Panc1 (cell line): ENCODE data around the gene MS4A5.

Experiments used
- CTCF ChIP-seq: fragments of 450-650 bp; IDR thresholded peaks from 2 replicates; pipeline ENCODE4 v1.5.1; 2017; ENCODE audit warnings: mild to moderate bottlenecking
- POLR2AphosphoS5 ChIP-seq: IDR thresholded peaks from 2 replicates; pipeline ENCODE4 v1.6.1; 2012; ENCODE audit warnings: mild to moderate bottlenecking, low read depth, low read length, moderate library complexity
- SIN3A ChIP-seq: IDR thresholded peaks from 2 replicates; pipeline ENCODE4 v1.6.1; 2012; ENCODE audit warnings: low read depth, mild to moderate bottlenecking, low read length, moderate library complexity, borderline replicate concordance; ENCODE audit not compliant: insufficient read depth
- TCF7L2 ChIP-seq: IDR thresholded peaks from 2 replicates; pipeline ENCODE4 v1.6.1; 2011; ENCODE audit warnings: mild to moderate bottlenecking, low read depth, low read length, inconsistent platforms
- TF ChIP-seq, protein P1 (sequence below), 2 experiments: IDR thresholded peaks; 2 replicates each; pipeline ENCODE4 v1.6.1; 2011 to 2012; ENCODE audit warnings: low read depth in 2 of 2, control low read depth in 1 of 2, low read length in 1 of 2, mild to moderate bottlenecking in 1 of 2, moderate library complexity in 1 of 2; ENCODE audit not compliant: insufficient read depth in 1 of 2

DNA sequence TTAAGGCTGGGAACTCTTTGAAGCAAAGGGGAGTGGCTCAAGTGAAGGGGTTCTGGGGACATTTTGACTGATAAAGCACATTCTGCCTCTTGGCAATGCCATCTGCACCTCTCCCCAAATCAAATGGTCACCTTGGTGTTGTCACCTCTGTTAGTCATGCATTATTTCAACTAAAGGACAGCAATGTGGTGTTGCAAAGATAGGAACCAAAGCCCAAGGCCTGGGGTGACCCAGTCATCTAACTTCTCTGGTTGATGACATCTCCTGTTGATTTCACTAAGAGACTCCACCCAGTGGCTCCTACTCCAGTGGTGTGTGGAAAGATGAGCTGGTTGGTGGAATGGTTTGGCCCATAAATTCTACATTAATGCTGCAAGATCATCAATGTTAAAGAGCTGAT is 18.5 kb downstream of the MS4A5 start:
- TF ChIP-seq CTCF: no peak
- no peak for TF ChIP-seq SIN3A
- TF ChIP-seq TCF7L2: no peak
- no peak for TF ChIP-seq POLR2AphosphoS5
- TF ChIP-seq, protein P1, sequence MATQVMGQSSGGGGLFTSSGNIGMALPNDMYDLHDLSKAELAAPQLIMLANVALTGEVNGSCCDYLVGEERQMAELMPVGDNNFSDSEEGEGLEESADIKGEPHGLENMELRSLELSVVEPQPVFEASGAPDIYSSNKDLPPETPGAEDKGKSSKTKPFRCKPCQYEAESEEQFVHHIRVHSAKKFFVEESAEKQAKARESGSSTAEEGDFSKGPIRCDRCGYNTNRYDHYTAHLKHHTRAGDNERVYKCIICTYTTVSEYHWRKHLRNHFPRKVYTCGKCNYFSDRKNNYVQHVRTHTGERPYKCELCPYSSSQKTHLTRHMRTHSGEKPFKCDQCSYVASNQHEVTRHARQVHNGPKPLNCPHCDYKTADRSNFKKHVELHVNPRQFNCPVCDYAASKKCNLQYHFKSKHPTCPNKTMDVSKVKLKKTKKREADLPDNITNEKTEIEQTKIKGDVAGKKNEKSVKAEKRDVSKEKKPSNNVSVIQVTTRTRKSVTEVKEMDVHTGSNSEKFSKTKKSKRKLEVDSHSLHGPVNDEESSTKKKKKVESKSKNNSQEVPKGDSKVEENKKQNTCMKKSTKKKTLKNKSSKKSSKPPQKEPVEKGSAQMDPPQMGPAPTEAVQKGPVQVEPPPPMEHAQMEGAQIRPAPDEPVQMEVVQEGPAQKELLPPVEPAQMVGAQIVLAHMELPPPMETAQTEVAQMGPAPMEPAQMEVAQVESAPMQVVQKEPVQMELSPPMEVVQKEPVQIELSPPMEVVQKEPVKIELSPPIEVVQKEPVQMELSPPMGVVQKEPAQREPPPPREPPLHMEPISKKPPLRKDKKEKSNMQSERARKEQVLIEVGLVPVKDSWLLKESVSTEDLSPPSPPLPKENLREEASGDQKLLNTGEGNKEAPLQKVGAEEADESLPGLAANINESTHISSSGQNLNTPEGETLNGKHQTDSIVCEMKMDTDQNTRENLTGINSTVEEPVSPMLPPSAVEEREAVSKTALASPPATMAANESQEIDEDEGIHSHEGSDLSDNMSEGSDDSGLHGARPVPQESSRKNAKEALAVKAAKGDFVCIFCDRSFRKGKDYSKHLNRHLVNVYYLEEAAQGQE (IDR thresholded peaks at IDR 0.05; ENCODE audit: insufficient read depth in 1 of 2, low read depth in 2 of 2, low read length in 1 of 2): no peak
